ENCODE measurements around the gene KCND1. TPM values are rescaled to one million over a fixed set of nuclear protein-coding genes. Genes with fewer than 3 reads are reported as not detected.

Gene KCND1
- polyA plus RNA-seq, 1 donor (not counting 4 experiments of a cell fraction or from before 2014, with no cell fraction given): 0.20 TPM

DNA sequence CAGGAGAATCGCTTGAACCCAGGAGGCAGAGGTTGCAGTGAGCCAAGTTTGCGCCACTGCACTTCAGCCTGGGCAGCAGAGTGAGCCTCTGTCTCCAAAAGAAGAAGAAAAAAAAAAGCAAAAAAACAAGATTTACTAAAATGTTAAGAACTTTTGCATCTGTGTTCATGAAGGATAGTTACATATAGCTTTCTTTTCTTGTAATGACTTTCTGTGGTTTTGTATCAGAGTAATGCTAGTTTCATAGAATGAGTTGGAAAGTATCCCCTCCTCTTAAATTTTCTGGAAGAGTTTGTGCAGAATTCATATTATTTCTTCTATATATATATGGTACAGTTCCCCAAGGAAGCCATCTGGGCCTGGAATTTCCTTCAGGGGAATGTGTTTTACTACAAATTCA, 47.4 kb upstream of the KCND1 start:
- FAIRE-seq (no peak), DNase-seq (ENCODE audit: low read depth, low spot score) (no peak)
- Histone ChIP-seq H3K36me3 (ENCODE audit: control insufficient read depth in 2 of 2, extremely low read depth in 1 of 2, insufficient read depth in 2 of 2, low read length in 2 of 2) (no peaks in the 10 kb centered on the region), H4K20me1 (ENCODE audit: control insufficient read depth, extremely low read depth, insufficient read depth, low read length) (no peaks in the 10 kb centered on the region), H3K4me1 (ENCODE audit: control insufficient read depth, extremely low read depth, insufficient read depth, low read length) (no peaks in the 10 kb centered on the region), H3K4me3 (ENCODE audit: control insufficient read depth in 2 of 3, extremely low read depth in 1 of 3, insufficient read depth in 2 of 3, low read depth in 1 of 3, low read length in 3 of 3) (no peak overlapping the region), H3K9ac (ENCODE audit: control insufficient read depth, extremely low read depth, insufficient read depth, low read length) (no peak overlapping the region), H3K79me2 (ENCODE audit: control insufficient read depth, insufficient read depth, low read length) (no peaks in the 10 kb centered on the region), H3K9me1 (ENCODE audit: control insufficient read depth, extremely low read depth, insufficient read depth, low read length) (no peaks in the 10 kb centered on the region), H3K9me3 (ENCODE audit: control insufficient read depth, low read depth, low read length) (no peaks in the 10 kb centered on the region), H2AFZ (ENCODE audit: control insufficient read depth, low read length) (no peak overlapping the region), H3K27ac (ENCODE audit: control insufficient read depth, insufficient read depth, low read length) (no peak overlapping the region), H3K27me3 (ENCODE audit: control insufficient read depth, extremely low read depth, insufficient read depth, low read length) (no peaks in the 10 kb centered on the region), H3K4me2 (ENCODE audit: control insufficient read depth, extremely low read depth, insufficient read depth, low read depth, low read length) (no peak overlapping the region)
- TF ChIP-seq, protein P1, sequence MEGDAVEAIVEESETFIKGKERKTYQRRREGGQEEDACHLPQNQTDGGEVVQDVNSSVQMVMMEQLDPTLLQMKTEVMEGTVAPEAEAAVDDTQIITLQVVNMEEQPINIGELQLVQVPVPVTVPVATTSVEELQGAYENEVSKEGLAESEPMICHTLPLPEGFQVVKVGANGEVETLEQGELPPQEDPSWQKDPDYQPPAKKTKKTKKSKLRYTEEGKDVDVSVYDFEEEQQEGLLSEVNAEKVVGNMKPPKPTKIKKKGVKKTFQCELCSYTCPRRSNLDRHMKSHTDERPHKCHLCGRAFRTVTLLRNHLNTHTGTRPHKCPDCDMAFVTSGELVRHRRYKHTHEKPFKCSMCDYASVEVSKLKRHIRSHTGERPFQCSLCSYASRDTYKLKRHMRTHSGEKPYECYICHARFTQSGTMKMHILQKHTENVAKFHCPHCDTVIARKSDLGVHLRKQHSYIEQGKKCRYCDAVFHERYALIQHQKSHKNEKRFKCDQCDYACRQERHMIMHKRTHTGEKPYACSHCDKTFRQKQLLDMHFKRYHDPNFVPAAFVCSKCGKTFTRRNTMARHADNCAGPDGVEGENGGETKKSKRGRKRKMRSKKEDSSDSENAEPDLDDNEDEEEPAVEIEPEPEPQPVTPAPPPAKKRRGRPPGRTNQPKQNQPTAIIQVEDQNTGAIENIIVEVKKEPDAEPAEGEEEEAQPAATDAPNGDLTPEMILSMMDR (optimal IDR thresholded peaks at IDR 0.05 in 1 of 3, IDR thresholded peaks at IDR 0.05 in 1 of 3, conservative IDR thresholded peaks at IDR 0.05 in 1 of 3; ENCODE audit: extremely low read depth in 1 of 3, insufficient read depth in 2 of 3, low read length in 3 of 3): no peak
- TF ChIP-seq EZH2 (IDR thresholded peaks at IDR 0.05; ENCODE audit: low read length): no peak
- dilution Hi-C loops (cut with MboI; ENCODE audit: extremely low pct_ligation_motif_present, low sequenced_read_pairs): no loop called here

DNA sequence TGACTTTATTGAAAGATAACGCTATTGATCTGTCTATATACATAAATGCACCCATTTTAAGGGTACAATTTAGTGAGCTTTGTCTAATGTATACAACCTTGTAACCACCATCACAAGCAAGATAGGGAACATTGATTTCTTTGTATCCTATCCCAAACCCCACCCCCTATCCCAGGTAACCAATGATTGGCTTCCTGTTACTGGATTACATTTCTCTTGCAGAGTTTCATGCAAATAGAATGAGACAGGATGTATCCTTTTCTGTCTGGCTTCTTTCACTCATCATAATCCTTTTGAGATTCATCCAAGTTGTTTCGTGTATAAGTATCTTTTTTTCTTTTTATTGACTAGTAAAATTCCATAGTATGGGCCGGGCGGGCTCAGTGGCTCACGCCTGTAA, 32.1 kb upstream of the KCND1 start:
- H2AFZ ChIP-seq (ENCODE audit: control insufficient read depth, low read length): no peak overlapping the region

More for the DNA sequence above, 32.1 kb upstream of the KCND1 start:
- H3K9me1 ChIP-seq (ENCODE audit: control insufficient read depth, extremely low read depth, insufficient read depth, low read length): no peaks in the 10 kb centered on the region
- peaks cover 8% of the 10 kb centered on the region for H3K79me2 ChIP-seq (ENCODE audit: control insufficient read depth, insufficient read depth, low read length)
- peaks cover 3 to 4% of the 10 kb centered on the region in 2 experiments for H3K36me3 ChIP-seq (ENCODE audit: control insufficient read depth in 2 of 2, extremely low read depth in 1 of 2, insufficient read depth in 2 of 2, low read length in 2 of 2)
- H3K9me3 ChIP-seq (ENCODE audit: control insufficient read depth, low read depth, low read length): no peaks in the 10 kb centered on the region
- FAIRE-seq (no peak), DNase-seq (ENCODE audit: low read depth, low spot score) (no peak)
- no peak for TF ChIP-seq EZH2 (IDR thresholded peaks at IDR 0.05; ENCODE audit: low read length)
- TF ChIP-seq, protein P1 (optimal IDR thresholded peaks at IDR 0.05 in 1 of 3, IDR thresholded peaks at IDR 0.05 in 1 of 3, conservative IDR thresholded peaks at IDR 0.05 in 1 of 3; ENCODE audit: extremely low read depth in 1 of 3, insufficient read depth in 2 of 3, low read length in 3 of 3): no peak
- dilution Hi-C loops (cut with MboI; ENCODE audit: extremely low pct_ligation_motif_present, low sequenced_read_pairs): no loop called here
- no peak overlapping the region for H3K27ac ChIP-seq (ENCODE audit: control insufficient read depth, insufficient read depth, low read length)
- no peak overlapping the region for H3K4me3 ChIP-seq (ENCODE audit: control insufficient read depth in 2 of 3, extremely low read depth in 1 of 3, insufficient read depth in 2 of 3, low read depth in 1 of 3, low read length in 3 of 3)
- no peaks in the 10 kb centered on the region for H3K27me3 ChIP-seq (ENCODE audit: control insufficient read depth, extremely low read depth, insufficient read depth, low read length)
- no peak overlapping the region for H3K4me2 ChIP-seq (ENCODE audit: control insufficient read depth, extremely low read depth, insufficient read depth, low read depth, low read length)
- peaks cover 6% of the 10 kb centered on the region for H3K4me1 ChIP-seq (ENCODE audit: control insufficient read depth, extremely low read depth, insufficient read depth, low read length)
- H4K20me1 ChIP-seq (ENCODE audit: control insufficient read depth, extremely low read depth, insufficient read depth, low read length): no peaks in the 10 kb centered on the region
- no peak overlapping the region for H3K9ac ChIP-seq (ENCODE audit: control insufficient read depth, extremely low read depth, insufficient read depth, low read length)

All from keratinocyte (primary cell).